Glomerular endothelial cell (primary cell): ENCODE measurements around the gene NXN. TPM values are rescaled to one million over a fixed set of nuclear protein-coding genes. Genes with fewer than 3 reads are reported as not detected.
"Not testable (repeated sequence)": the region's sequence is repeated elsewhere in the genome, so short reads cannot be mapped to it uniquely, and the experiment has no call there.

Experiments
- DNase-seq: peaks from one replicate; pipeline ENCODE4 v3.0.0-alpha.2; 2011; ENCODE audit warnings: low read depth, low spot score; ENCODE audit errors: extremely low read depth
- total RNA-seq: library from RNA; depleted of rRNA; stranded (reverse); fragments of >200 nt; gene quantifications from 2 replicates; pipeline ENCODE4 v1.2.3, GENCODE V29; 2015

The NXN gene
- total RNA-seq, 1 donor from 2014 or later = 55.7 TPM

DNA sequence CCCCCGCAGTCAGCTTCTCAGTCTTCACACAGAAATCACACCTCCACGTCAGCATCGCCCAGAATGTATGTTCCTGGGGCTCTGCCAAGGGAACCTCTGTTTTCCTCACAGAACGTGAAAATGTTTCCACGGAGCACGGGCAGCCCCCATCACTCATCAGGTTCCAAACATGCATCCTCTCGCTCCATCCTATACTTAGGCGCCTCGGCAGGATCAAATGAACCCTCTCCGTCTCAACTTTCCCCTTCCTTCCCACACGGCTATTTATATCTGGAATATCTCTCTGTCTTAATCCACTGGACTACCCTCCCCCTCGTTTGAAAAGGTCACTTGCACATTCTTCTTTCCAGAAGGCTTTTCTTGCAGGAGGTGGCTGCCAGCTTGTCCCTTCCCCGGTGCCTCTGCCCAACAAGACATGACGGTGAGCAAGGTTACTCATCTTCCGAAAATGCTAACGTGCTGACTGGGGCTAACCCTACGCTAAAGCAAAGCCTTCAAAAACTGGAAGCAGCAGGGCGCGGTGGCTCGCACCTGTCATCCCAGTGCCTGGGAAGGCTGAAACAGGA, 21.6 kb downstream of the NXN start:
- no peak for DNase-seq

DNA sequence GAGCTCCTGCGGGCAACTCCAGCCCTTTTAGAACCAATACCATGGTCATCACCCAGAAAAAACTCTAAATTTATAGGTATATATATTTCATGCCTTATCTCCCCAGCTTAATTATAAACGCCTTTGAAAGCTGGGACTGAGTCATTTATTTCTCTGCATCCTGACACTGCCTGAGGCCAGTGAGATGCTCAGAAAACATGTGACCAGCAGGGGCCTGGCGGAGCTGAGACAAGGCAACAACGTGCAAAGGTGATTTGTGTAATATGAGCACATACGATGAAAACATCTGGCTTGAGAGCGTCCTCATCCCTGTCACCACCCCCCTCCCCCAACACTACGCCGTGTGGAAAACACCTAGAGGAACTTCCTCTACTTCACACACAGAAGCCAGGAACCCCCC, 22.7 kb downstream of the NXN start:
- no peak for DNase-seq

- peak; percentile 68 for DNase-seq
Measured at GRCh38 chr17:954431-955164, 25.0 kb downstream of the NXN start.

DNA sequence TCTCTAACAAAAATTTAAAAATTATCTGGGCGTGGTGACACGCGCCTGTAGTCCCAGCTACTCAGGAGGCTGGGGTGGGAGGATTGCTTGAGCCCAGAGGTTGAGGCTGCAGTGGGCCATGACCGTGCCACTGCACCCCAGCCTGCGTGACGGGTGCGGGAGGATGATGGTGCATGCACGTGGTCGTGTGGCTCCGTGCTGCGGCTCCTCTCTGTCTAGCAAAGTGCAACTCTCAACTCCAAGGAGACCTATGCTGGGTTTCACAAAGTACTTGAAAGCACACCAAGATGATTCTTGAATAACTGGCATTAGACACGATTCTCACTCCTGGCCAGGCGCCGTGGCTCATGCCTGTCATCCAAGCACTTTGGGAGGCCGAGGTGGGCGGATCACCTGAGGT, 25.8 kb downstream of the NXN start:
- DNase-seq = no peak

DNA sequence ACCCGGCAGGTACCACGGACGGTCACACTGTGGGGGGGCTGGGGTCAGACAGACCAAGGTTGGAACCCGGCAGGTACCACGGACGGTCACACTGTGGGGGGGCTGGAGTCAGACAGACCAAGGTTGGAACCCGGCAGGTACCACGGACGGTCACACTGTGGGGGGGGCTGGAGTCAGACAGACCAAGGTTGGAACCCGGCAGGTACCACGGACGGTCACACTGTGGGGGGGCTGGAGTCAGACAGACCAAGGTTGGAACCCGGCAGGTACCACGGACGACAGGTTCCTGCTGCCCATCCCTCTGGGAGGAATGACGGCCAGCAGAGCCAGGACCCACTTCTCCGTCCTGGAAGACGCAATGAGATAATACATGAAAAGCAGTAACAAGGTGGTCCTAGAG, 27.0 kb downstream of the NXN start:
- DNase-seq = not testable (repeated sequence)

- DNase-seq = no peak
Measured at GRCh38 chr17:951325-952132, 28.0 kb downstream of the NXN start.

GRCh38 chr17:949623-950303, 29.8 kb downstream of the NXN start:
- no peak for DNase-seq

GRCh38 chr17:948284-948852, 31.2 kb downstream of the NXN start:
- no peak for DNase-seq

GRCh38 chr17:946510-947236, 32.9 kb downstream of the NXN start:
- no peak for DNase-seq

- no peak for DNase-seq
Measured at GRCh38 chr17:945672-946071, 33.9 kb downstream of the NXN start.

GRCh38 chr17:944266-944826, 35.2 kb downstream of the NXN start:
- no peak for DNase-seq

GRCh38 chr17:935485-935884, 44.1 kb downstream of the NXN start:
- DNase-seq = no peak

GRCh38 chr17:933312-934073, 46.1 kb downstream of the NXN start:
- DNase-seq = peak; percentile 81

- no peak for DNase-seq
Measured at GRCh38 chr17:930258-930657, 49.3 kb downstream of the NXN start.

DNA sequence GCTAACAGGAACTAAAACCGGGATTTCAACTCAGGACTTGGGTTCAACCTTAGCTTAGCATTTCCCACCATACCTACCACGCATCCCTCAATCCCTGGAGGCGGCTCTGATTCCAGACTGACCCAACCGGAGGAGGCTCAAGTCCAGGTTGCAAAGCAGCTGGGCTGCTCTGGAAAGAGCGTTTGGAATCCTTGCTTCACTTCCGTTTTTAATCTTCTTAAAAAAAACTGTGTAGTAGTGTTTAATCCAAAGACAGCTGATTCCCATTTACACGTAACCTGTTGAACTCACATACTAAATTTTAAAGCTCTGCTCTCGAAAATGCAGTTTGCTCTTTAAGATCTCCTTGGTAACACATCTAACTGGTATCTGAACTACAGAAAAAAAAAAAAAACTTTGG, 50.0 kb downstream of the NXN start:
- no peak for DNase-seq

- peak; percentile 48 for DNase-seq
Measured at GRCh38 chr17:927611-928461, 51.7 kb downstream of the NXN start.

GRCh38 chr17:925817-926216, 53.8 kb downstream of the NXN start:
- DNase-seq = no peak

GRCh38 chr17:924711-925475, 54.7 kb downstream of the NXN start:
- DNase-seq = no peak
